NCI-H187 (cell line): ENCODE results near the gene LUC7L.
"Not testable (repeated sequence)": the region's sequence is repeated elsewhere in the genome, so short reads cannot be mapped to it uniquely, and the experiment has no call there.

Experiments used
- DNase-seq, 2 experiments: peaks; one replicate each; lab custom pipeline; 2025; lab: John Stamatoyannopoulos, UW

LUC7L gene

DNA sequence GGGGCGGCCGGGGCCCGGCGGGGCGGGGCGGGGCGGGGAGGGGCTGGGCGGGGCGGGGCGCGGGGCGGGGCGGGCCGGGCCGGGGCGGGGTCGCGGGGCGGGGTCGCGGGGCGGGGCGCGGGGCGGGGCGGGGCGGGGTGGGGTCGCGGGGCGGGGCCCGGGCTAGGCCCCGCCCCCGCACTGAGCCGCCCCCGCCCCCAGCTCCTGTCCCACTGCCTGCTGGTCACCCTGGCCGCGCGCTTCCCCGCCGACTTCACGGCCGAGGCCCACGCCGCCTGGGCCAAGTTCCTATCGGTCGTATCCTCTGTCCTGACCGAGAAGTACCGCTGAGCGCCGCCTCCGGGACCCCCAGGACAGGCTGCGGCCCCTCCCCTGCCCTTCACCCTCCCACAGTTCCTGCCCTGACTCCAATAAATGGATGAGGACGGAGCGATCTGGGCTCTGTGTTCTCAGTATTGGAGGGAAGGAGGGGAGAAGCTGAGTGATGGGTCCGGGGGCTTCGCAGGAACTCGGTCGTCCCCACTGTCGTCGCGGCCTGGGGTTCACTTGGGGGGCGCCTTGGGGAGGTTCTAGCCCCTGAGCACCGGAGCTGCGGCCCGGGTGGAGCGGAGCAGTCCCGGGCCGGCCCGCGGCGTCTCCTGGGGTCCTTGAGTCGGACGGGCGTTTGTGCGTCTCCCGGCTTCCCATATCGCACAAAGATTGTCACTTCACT lies 64.3 kb downstream of the LUC7L start:
- no peak for DNase-seq

DNA sequence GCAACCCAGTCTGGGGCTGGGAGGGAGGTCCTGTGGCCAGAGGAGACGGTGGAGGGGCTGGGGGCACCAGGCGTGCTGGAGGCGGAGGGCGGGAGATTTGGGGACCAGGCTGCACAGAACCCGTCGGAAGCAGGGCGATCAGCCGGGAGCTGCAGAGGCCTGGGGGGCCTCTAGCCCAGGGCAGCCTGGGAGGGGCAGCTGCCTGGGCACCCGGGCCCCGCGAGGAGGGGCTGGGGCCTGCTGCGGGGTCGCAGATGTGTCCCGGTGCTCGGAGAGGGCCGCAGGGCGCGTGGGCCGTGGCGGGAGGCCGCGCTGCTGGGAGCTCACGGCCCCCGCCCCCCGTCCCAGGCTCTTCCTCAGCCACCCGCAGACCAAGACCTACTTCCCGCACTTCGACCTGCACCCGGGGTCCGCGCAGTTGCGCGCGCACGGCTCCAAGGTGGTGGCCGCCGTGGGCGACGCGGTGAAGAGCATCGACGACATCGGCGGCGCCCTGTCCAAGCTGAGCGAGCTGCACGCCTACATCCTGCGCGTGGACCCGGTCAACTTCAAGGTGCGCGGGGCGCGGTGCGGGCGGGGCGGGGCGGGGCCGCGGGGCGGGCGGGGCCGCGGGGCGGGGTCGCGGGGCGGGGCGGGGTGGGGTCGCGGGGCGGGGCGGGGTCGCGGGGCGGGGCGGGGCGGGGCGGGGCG lies 65.0 kb downstream of the LUC7L start:
- not testable (repeated sequence) for DNase-seq

DNA sequence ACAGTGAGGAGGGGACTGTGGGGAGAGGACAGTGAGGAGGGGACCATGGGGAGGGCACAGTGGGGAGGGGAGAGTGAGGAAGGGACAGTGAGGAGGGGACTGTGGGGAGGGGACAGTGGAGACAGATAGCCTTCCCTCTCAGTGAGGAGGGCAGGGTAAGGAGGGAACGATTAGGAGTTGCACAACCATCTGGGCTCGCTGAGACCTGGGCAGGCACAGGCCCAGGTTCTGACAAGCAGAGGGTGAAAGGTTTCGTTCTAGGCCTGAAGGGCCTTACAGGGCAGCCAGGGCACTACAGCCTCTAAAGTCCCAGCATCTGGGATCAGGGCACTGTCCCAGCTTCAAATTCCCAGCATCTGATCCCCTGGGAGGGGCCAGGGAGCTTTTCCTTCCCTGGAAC lies 65.6 kb downstream of the LUC7L start:
- DNase-seq = not testable (repeated sequence)

DNA sequence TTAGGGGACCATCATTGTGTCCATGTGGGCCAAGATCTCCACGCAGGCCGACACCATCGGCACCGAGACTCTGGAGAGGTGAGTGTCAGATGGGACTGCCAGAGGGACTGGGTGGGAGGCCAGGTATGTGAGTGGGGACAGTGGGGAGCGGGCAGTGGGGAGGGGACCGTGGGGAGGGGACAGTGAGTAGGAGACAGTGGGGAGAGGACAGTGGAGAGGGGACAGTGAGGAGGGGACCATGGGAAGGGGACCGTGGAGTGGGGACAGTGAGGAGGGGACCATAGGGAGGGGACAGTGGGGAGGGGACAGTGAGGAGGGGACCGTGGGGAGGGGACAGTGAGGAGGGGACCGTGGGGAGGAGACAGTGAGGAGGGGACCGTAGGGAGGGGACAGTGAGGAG lies 66.1 kb downstream of the LUC7L start:
- DNase-seq = not testable (repeated sequence)

DNA sequence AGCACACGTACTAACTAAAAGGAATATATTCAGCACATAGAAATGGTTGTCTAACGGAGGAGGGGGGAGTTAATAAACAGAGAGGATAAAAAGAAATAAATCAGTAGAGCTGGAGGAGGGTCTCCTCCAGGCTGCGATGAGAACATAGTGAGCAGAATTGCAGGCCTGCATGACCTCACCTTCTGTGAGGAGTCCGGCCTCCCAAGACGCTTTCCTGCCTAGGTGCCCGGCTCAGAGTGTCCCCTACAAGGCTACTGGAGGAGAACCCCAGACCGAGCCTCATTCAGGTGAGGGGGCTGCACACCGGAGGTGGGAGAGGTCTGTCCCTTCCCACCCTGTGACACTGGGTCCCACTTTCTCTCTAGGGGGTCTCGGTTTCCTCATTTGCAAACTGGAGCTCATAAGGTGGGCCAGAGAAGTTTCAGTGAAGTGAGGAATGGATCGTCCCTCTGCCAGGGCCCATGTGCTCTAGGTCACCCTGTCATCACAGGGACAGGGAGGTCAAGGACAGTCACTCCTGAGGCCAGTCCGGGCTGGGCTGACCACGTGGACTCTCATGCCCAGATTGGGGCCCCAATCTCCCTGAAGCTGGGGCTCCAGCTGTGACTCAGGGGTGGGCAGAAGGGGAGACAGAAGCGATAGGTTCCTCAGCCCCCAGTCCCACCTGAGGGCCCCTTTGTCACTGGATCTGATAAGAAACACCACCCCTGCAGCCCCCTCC lies 66.8 kb downstream of the LUC7L start:
- no peak for DNase-seq

DNA sequence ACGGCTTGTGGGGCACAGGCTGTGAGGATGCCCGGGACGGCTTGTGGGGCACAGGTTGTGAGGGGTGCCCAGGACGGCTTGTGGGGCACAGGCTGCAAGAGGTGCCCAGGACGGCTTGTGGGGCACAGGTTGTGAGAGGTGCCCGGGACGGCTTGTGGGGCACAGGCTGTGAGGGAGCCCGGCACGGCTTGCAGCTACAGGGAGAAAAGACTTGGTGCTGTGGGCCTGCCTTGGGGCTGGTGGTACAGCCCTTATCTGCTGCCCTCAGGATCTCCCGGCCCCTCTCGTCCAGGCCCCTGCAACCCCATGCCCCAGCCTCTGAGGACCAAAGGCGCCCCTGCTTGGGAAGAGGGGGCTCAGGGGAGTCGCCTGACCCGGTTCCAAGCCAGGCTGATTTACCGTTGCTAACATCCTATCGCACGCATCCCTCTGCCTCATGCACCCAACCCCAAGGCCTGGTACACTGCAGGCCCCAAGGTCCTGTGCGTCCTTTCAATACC lies 68.5 kb downstream of the LUC7L start:
- DNase-seq = no peak

DNA sequence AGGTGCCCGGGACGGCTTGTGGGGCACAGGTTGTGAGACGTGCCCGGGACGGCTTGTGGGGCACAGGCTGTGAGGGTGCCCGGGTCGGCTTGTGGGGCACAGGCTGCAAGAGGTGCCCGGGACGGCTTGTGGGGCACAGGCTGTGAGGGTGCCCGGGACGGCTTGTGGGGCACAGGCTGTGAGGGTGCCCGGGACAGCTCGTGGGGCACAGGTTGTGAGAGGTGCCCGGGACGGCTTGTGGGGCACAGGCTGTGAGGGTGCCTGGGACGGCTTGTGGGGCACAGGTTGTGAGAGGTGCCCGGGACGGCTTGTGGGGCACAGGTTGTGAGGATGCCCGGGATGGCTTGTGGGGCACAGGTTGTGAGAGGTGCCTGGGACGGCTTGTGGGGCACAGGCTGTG lies 69.0 kb downstream of the LUC7L start:
- DNase-seq = not testable (repeated sequence)

DNA sequence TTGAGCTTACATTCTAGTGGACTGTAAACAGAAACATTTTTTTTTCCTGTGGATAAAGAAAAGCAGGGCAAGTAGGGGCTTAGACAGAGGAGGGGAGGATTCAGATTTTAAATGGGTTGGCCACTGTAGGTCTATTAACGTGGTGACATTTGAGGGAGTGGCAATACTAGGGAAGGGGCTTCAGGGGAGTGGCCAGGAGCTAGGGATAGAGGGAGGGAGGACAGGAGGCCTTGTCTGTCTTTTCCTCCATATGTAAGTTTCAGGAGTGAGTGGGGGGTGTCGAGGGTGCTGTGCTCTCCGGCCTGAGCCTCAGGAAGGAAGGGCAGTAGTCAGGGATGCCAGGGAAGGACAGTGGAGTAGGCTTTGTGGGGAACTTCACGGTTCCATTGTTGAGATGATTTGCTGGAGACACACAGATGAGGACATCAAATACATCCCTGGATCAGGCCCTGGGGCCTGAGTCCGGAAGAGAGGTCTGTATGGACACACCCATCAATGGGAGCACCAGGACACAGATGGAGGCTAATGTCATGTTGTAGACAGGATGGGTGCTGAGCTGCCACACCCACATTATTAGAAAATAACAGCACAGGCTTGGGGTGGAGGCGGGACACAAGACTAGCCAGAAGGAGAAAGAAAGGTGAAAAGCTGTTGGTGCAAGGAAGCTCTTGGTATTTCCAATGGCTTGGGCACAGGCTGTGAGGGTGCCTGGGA lies 70.0 kb downstream of the LUC7L start:
- no peak for DNase-seq

DNA sequence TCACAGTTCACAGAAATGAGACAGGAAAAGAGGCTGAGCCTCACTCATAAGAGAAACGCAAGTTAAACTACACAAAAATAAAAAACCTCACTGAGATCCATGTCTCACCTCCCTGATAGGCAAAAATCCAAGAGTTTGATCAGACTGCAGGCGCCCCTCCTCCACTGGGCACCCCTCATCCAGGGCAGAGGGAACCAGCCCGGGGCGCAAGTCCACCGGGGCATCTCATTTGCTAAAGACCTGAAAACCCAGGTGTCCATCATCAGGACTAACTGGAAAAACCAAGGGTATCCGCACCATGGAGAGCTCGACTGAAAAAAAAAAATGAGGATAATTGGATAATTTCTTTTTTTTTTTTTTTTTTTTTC lies 74.2 kb downstream of the LUC7L start:
- DNase-seq = no peak

DNA sequence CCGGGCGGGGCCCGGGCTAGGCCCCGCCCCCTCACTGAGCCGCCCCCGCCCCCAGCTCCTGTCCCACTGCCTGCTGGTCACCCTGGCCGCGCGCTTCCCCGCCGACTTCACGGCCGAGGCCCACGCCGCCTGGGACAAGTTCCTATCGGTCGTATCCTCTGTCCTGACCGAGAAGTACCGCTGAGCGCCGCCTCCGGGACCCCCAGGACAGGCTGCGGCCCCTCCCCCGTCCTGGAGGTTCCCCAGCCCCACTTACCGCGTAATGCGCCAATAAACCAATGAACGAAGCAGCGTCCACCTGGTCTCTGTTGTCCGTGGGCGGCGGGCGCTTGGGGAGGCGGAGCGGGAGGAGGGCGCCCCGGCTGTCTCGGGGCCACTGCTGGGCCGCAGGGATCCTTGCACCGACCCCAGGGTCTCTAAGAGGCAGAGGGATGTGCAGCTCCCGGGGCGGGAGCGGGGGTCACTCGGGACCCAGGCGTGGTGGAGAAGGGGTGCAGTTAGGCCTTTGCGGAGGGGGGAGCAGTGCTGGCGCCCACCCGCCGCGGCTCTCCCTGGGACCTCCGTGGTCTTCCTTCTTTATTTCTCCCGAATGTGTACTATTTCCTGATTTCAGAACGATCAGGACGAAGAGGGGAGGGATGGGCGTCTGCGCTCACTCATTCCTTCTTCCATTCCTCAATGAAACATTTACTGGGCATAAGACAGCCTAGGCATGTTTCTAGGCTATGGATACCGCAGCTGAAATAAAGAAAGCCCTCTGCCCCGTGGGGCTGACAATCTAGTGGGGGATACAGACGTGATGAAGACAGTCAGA lies 74.8 kb downstream of the LUC7L start:
- no peak for DNase-seq

DNA sequence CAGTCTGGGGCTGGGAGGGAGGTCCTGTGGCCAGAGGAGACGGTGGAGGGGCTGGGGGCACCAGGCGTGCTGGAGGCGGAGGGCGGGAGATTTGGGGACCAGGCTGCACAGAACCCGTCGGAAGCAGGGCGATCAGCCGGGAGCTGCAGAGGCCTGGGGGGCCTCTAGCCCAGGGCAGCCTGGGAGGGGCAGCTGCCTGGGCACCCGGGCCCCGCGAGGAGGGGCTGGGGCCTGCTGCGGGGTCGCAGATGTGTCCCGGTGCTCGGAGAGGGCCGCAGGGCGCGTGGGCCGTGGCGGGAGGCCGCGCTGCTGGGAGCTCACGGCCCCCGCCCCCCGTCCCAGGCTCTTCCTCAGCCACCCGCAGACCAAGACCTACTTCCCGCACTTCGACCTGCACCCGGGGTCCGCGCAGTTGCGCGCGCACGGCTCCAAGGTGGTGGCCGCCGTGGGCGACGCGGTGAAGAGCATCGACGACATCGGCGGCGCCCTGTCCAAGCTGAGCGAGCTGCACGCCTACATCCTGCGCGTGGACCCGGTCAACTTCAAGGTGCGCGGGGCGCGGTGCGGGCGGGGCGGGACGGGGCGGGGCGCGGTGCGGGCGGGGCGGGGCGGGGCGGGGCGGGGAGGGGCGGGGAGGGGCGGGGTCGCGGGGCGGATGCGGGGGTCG lies 75.6 kb downstream of the LUC7L start:
- DNase-seq = not testable (repeated sequence)

DNA sequence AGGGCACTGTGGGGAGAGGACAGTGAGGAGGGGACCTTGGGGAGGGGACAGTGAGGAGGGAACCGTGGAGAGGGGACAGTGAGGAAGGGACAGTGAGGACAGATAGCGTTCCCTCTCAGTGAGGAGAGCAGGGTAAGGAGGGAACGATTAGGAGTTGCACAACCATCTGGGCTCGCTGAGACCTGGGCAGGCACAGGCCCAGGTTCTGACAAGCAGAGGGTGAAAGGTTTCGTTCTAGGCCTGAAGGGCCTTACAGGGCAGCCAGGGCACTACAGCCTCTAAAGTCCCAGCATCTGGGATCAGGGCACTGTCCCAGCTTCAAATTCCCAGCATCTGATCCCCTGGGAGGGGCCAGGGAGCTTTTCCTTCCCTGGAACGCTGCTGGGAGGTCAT lies 76.1 kb downstream of the LUC7L start:
- DNase-seq = not testable (repeated sequence)

DNA sequence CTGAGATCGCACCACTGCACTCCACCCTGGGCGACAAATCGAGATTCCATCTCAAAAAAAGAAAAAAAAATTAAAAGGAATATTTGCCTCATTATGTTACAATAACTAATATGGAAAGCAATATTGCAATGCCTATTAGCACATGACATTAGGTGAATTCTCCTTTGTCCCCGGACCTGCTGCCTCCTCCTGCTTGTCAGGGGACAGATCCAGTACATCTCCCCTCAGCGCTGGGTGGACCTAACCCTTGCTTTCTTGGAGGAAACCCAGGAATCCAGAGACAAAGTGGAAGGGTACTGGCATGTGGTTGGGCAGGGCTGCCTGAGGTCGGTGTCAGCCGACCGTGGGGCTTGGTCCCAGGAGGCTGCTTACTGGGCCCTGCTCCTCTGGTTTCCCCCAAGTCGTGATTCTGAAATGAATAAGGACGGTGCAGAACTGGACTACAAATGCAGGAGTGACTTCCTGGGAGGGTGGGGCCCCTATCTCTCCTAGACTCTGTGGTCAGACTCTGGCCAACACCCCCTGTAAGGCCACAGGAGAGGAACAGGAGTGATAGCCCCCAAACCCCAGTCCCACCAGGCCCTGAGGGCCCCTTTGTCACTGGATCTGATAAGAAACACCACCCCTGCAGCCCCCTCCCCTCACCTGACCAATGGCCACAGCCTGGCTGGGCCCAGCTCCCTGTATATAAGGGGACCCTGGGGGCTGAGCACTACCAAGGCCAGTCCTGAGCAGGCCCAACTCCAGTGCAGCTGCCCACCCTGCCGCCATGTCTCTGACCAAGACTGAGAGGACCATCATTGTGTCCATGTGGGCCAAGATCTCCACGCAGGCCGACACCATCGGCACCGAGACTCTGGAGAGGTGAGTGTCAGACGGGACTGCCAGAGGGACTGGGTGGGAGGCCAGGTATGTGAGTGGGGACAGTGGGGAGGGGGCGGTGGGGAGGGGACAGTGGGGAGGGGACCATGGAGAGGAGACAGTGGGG lies 76.8 kb downstream of the LUC7L start, which contains the start of gene HBZ:
HBZ (plus strand) TSS at position 504 of the 988 bp plus-strand sequence; CDS start at position 770, 266 bp downstream.
- DNase-seq = no peak

DNA sequence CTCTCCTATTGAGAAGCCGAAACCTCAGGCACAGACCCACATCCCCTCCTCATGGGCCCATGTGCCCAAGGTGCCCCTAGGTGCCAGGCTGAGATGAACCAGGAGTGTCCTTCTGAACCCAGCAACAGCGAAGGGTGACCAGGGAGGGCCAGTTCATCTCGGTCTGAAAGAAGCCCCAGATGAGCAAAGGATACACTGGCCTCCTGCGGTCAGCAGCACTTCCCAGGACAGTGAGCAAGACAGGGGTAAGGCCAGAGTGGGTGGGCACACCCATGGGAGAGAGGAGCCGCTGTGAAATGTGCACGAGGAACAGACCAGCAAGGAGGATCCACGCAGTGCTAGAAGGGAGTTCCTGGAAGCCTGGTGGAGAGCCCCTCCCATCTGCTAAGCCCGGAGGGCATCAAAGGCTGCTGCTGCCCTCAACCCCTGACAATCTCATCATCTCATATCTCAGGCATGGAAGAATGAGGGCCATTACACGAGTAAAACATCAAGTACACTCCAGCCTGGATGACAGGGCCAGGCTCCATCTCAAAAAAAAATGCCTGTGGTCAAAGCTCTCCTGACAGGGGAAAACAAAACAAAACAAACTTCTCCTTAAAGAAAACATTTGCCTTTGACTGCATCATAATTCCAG lies 80.1 kb downstream of the LUC7L start:
- peak in 1 of 2 experiments; percentile 49 for DNase-seq

DNA sequence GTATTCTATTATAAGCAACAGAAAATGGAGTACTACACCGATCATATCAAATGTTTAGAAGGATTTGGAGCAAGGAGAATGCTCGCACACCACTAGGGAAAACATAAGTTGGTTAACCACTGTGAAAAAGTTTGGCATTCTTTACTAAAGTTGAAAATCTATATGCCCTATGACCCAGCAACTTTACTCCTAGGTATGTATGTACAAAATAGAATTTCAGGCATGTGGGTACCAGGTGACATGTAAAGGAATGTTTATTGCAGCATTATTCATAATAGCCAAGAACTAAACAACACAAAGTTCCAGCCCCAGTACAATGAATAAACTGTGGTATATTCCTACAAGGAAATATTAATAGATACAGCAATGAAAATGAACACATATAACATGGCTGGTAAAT lies 82.6 kb downstream of the LUC7L start:
- DNase-seq = no peak

DNA sequence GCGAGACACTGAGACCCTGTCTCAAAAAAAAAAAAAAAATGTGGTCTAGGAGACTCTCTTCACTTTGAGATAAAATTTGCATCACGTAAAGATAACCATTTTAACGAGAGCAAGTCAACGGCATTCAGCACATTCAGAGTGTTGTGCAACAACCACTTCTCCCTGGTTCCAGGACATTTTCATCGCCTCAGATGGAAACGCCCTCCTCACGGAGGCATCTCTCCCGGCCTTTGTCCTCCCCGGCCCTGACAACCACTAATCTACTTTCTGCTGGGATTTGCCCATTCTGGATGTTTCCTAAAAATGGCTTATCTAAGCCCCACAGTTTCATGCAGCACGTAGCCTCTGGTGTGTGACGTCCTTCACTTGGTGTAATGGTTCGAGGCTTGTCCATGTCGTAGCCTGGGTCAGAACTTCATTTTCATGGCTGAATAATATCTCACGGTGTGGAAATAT lies 84.4 kb downstream of the LUC7L start:
- no peak for DNase-seq

DNA sequence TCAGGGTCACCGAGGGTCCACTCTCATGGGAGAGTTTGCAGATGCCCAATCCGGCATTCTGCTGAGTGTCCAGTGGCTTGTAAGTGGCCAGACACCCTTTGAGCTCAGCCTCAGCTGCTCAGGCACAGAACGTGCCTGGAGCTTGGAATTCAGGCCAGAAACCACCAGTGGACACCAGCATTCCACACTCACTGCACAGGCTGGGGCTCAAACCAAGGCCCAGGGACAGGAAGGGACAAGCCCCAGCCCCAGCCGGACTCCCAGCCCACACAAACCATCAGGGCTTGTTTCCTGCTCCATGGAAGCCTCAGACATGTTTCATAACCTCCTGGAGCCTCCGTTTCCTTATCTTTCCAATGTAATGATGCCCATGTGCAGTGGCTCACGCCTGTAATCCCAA lies 85.8 kb downstream of the LUC7L start:
- DNase-seq = no peak

DNA sequence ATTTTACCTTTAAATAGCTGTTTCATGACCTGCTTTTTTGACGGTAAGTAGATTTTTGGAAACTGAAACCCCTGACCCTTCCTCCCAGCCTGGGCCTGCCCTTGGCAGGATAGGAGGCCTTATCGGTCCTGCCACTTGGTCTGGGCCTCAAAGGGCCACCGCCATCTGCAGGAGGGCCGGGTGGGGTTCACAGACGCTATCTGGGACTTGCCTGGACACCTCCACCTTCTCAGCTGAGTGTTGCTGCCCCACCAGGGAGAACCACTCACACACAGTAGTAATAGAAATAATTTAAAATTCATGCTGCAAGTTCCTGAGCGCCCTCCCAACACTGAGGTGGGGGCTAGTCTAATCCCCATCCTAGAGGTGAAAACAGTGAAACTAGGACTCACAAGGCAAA lies 86.2 kb downstream of the LUC7L start:
- no peak for DNase-seq

DNA sequence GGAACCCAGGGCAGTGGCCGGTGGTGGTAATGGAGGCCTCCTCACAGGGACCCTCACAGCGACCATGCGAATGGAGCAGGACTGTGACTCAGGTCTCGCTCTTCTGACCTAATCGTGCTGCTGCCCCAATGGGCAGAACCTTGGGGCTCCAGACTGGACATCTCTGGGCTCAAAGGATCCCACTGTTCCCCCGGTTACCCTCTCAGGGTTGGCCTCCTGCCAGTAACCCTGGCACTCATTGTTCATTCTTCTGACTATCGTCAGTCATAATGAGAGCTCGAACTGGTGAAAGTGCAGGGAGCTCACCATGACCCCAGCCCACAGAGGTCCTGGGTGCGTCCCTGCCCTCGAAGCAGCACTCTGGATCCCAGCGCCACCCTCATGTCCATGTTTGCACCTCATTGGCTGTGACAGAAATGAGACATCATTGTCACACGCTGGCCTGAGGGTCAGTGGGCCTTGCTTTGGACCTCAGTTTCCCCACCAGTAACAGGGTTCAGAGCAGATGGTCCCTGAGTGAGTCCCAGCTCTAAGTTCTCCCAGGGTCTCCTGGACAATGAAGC lies 86.8 kb downstream of the LUC7L start:
- no peak for DNase-seq
